Tibial nerve (tissue), 4 donors: ENCODE data around the gene ACADS. TPM values are rescaled to one million over a fixed set of nuclear protein-coding genes. Genes with fewer than 3 reads are reported as not detected.

Source experiments
- DNase-seq, 2 donors: peaks; one replicate each; pipeline ENCODE4 v3.0.0-alpha.2; 2019; ENCODE audit warnings: low spot score in 2 of 2
- H3K27ac ChIP-seq, 4 donors: fragments of 200-600 bp; sonication (generic) in 3 of 4; one replicate each; pipeline ENCODE4 v1.5.1; 2017 to 2019; ENCODE audit warnings: mild to moderate bottlenecking in 1 of 4
- H3K27me3 ChIP-seq, 2 donors: fragments of 200-600 bp; sonication (generic) in 1 of 2; one replicate each; pipeline versions ENCODE4 v1.5.1 to v1.6.0; 2017 to 2019
- H3K36me3 ChIP-seq, 3 donors: fragments of 200-600 bp; sonication (generic); one replicate each; pipeline ENCODE4 v1.5.1; 2018 to 2019
- H3K4me1 ChIP-seq, 4 donors: fragments of 200-600 bp; sonication (generic) in 3 of 4; one replicate each; pipeline ENCODE4 v1.5.1; 2017 to 2019
- H3K4me3 ChIP-seq, 4 donors: fragments of 200-600 bp; sonication (generic) in 3 of 4; one replicate each; pipeline ENCODE4 v1.5.1; 2017 to 2019; ENCODE audit warnings: mild to moderate bottlenecking in 1 of 4, moderate library complexity in 1 of 4
- H3K9me3 ChIP-seq, 4 donors: fragments of 200-600 bp; sonication (generic) in 3 of 4; one replicate each; pipeline ENCODE4 v1.5.1; 2017 to 2019
- CTCF ChIP-seq, 5 experiments: fragments of 200-600 bp in 3 of 5; fragments of 450-650 bp in 2 of 5; sonication (generic) in 3 of 5; IDR thresholded peaks; one replicate each; pipeline ENCODE4 v1.5.1; 2016 to 2019; ENCODE audit warnings: antibody characterized with exemption in 5 of 5, mild to moderate bottlenecking in 3 of 5, moderate library complexity in 2 of 5
- EP300 ChIP-seq, 2 donors: sonication (generic); formaldehyde crosslinking; IDR thresholded peaks; one replicate each; pipeline ENCODE4 v1.6.1; 2017; ENCODE audit warnings: antibody characterized with exemption in 2 of 2, mild to moderate bottlenecking in 1 of 2
- POLR2A ChIP-seq, 2 donors: fragments of 450-650 bp; IDR thresholded peaks; one replicate each; pipeline ENCODE4 v1.6.1; 2017; ENCODE audit warnings: antibody characterized with exemption in 2 of 2, mild to moderate bottlenecking in 2 of 2, moderate library complexity in 2 of 2
- WGBS, 2 donors: methylation state at CpG; one replicate each; pipeline ENCODE4 v1.1.5; 2018; 5-methylcytosine and 5-hydroxymethylcytosine counted together
- total RNA-seq, 4 donors: library from RNA; depleted of rRNA; stranded (reverse); fragments of >200 nt; gene quantifications; one replicate each; pipeline ENCODE4 v1.1.0, GENCODE V29; 2016

Gene ACADS
- total RNA-seq, 4 donors from 2014 or later = 24.7 to 53.4 (median 34.3) TPM

GRCh38 chr12:120758798-120759590 is 33.4 kb downstream of the ACADS start:
- Histone ChIP-seq H3K4me1 (peaks cover 0 to 18% (median 7%) of the 10 kb centered on the region in 4 donors), H3K36me3 (peaks cover 0 to 29% (median 0%) of the 10 kb centered on the region in 3 donors), H3K27me3 (no peaks in the 10 kb centered on the region), H3K27ac (no peak overlapping the region), H3K9me3 (peaks cover 0 to 8% (median 0%) of the 10 kb centered on the region in 4 donors), H3K4me3 (no peak overlapping the region)
- DNase-seq = no peak
- WGBS, 2 donors = 82 to 92% methylated on average over 7 of the region's 7 CpGs
- TF ChIP-seq CTCF (IDR thresholded peaks at IDR 0.05) (no peak), POLR2A (IDR thresholded peaks at IDR 0.05) (no peak), EP300 (IDR thresholded peaks at IDR 0.05) (no peak)

- Histone ChIP-seq H3K9me3 (peaks cover 0 to 4% (median 0%) of the 10 kb centered on the region in 4 donors), H3K4me1 (peaks cover 0 to 18% (median 7%) of the 10 kb centered on the region in 4 donors), H3K27me3 (no peaks in the 10 kb centered on the region), H3K27ac (no peak overlapping the region), H3K36me3 (peaks cover 0 to 37% (median 0%) of the 10 kb centered on the region in 3 donors), H3K4me3 (no peak overlapping the region)
- WGBS, 2 donors = 77 to 86% methylated on average over 27 of the region's 27 CpGs
- no peak for DNase-seq
- TF ChIP-seq EP300 (IDR thresholded peaks at IDR 0.05) = no peak
- no peak for TF ChIP-seq CTCF (IDR thresholded peaks at IDR 0.05)
- no peak for TF ChIP-seq POLR2A (IDR thresholded peaks at IDR 0.05)
Observed at GRCh38 chr12:120759591-120760348, 34.1 kb downstream of the ACADS start.

GRCh38 chr12:120760349-120761254 is 35.0 kb downstream of the ACADS start:
- H3K4me3 ChIP-seq = no peak overlapping the region
- TF ChIP-seq EP300 (IDR thresholded peaks at IDR 0.05) (no peak), POLR2A (IDR thresholded peaks at IDR 0.05) (no peak), CTCF (IDR thresholded peaks at IDR 0.05) (no peak)
- 87 to 89% methylated on average over 21 of the region's 21 CpGs for WGBS, 2 donors
- H3K27me3 ChIP-seq = no peaks in the 10 kb centered on the region
- no peaks in the 10 kb centered on the region for H3K9me3 ChIP-seq
- peak overlapping the region in 2 of 4 donors; percentile 62 to 87 for H3K27ac ChIP-seq
- H3K36me3 ChIP-seq = peaks cover 0 to 45% (median 0%) of the 10 kb centered on the region in 3 donors
- peaks cover 0 to 18% (median 7%) of the 10 kb centered on the region in 4 donors for H3K4me1 ChIP-seq
- DNase-seq = no peak

GRCh38 chr12:120761519-120761934 is 35.9 kb downstream of the ACADS start:
- no peaks in the 10 kb centered on the region for H3K9me3 ChIP-seq
- peaks cover 0 to 55% (median 0%) of the 10 kb centered on the region in 3 donors for H3K36me3 ChIP-seq
- DNase-seq = no peak
- TF ChIP-seq POLR2A (IDR thresholded peaks at IDR 0.05) (no peak), EP300 (IDR thresholded peaks at IDR 0.05) (peak; percentile 11 to 21)
- WGBS, 2 donors = 24 to 40% methylated on average over 9 of the region's 9 CpGs
- H3K4me3 ChIP-seq = no peak overlapping the region
- H3K4me1 ChIP-seq = peaks cover 0 to 18% (median 7%) of the 10 kb centered on the region in 4 donors
- no peaks in the 10 kb centered on the region for H3K27me3 ChIP-seq
- H3K27ac ChIP-seq = peak overlapping the region in 2 of 4 donors; percentile 62 to 87

- 13 to 30% methylated on average over 6 of the region's 6 CpGs for WGBS, 2 donors
- no peaks in the 10 kb centered on the region for H3K9me3 ChIP-seq
- no peak for DNase-seq
- H3K4me3 ChIP-seq = no peak overlapping the region
- peaks cover 0 to 18% (median 7%) of the 10 kb centered on the region in 4 donors for H3K4me1 ChIP-seq
- H3K36me3 ChIP-seq = peaks cover 0 to 60% (median under 1%) of the 10 kb centered on the region in 3 donors
- TF ChIP-seq EP300 (IDR thresholded peaks at IDR 0.05) = no peak
- TF ChIP-seq POLR2A (IDR thresholded peaks at IDR 0.05) = no peak
- TF ChIP-seq CTCF (IDR thresholded peaks at IDR 0.05) = no peak
- no peaks in the 10 kb centered on the region for H3K27me3 ChIP-seq
- peak overlapping the region in 2 of 4 donors; percentile 62 to 87 for H3K27ac ChIP-seq
Observed at GRCh38 chr12:120762086-120762485, 36.5 kb downstream of the ACADS start.
